K562 (cell line): ENCODE results near the gene TACC3. TPM values are rescaled to one million over a fixed set of nuclear protein-coding genes. Genes with fewer than 3 reads are reported as not detected.

Experiments
- ARID4B ChIP-seq: sonication (generic); formaldehyde crosslinking; IDR thresholded peaks from 2 replicates; pipeline ENCODE4 v1.8.0; 2022; ENCODE audit warnings: mild to moderate bottlenecking, missing genetic modification reagents
- CC2D1A ChIP-seq: fragments of 450-650 bp; IDR thresholded peaks from 2 replicates; pipeline ENCODE4 v1.6.1; 2017; ENCODE audit warnings: mild to moderate bottlenecking
- DACH1 ChIP-seq: fragments of 450-650 bp; IDR thresholded peaks from 2 replicates; pipeline ENCODE4 v1.6.1; 2018; ENCODE audit not compliant: partially characterized antibody
- GATAD2B ChIP-seq: fragments of 450-650 bp; IDR thresholded peaks from 2 replicates; pipeline ENCODE4 v1.6.1; 2017; ENCODE audit warnings: mild to moderate bottlenecking, borderline replicate concordance
- HLTF ChIP-seq: fragments of 450-650 bp; IDR thresholded peaks from 2 replicates; pipeline ENCODE4 v1.6.1; 2016
- L3MBTL2 ChIP-seq: fragments of 450-650 bp; IDR thresholded peaks from 2 replicates; pipeline ENCODE4 v1.6.1; 2016; ENCODE audit warnings: mild to moderate bottlenecking, moderate library complexity
- MAZ ChIP-seq, 2 experiments: fragments of 450-650 bp in 1 of 2; sonication (generic) in 1 of 2; formaldehyde crosslinking; IDR thresholded peaks in 1 of 2; conservative IDR thresholded peaks in 1 of 2; 2 replicates each; pipeline versions ENCODE4 v1.4.0 to v1.5.0; 2020; ENCODE audit warnings: mild to moderate bottlenecking in 1 of 2, missing genetic modification reagents in 1 of 2
- MEIS2 ChIP-seq: fragments of 450-650 bp; IDR thresholded peaks from 2 replicates; pipeline ENCODE4 v1.6.1; 2014; ENCODE audit warnings: mild to moderate bottlenecking; ENCODE audit not compliant: partially characterized antibody
- MYC ChIP-seq, 2 experiments: fragments of 250-450 bp in 1 of 2; sonication (Bioruptor Pico) in 1 of 2; IDR thresholded peaks; 2 replicates each; pipeline versions ENCODE4 v1.5.1 to v1.6.1; 2012 to 2021; ENCODE audit warnings: low read depth in 2 of 2, borderline replicate concordance in 1 of 2, improper control_type of control experiment in 1 of 2, low read length in 1 of 2, mild to moderate bottlenecking in 1 of 2, moderate library complexity in 1 of 2
- ZC3H8 ChIP-seq: fragments of 450-650 bp; IDR thresholded peaks from 2 replicates; pipeline ENCODE4 v1.6.1; 2017
- ZFP36 ChIP-seq: fragments of 150-350 bp; IDR thresholded peaks from 2 replicates; pipeline ENCODE4 v1.6.1; 2018; ENCODE audit warnings: low read length, low read depth; ENCODE audit not compliant: partially characterized antibody
- ZNF408 ChIP-seq: fragments of 250-450 bp; sonication (Bioruptor Pico); IDR thresholded peaks from 2 replicates; pipeline ENCODE4 v1.4.0; 2020; ENCODE audit warnings: low read depth, mild to moderate bottlenecking, moderate library complexity
- polyA plus RNA-seq, 8 experiments: library from polyadenylated mRNA; depleted of rRNA in 4 of 8; stranded (reverse) in 5 of 8; unstranded in 3 of 8; fragments of >200 nt; fragmentation: Nextera tagmentation in 2 of 8; fragmentation: Illumina TruSeq in 1 of 8; extraction: Ambion mirVana in 2 of 8; extraction: Trizol in 1 of 8; gene quantifications; 2 replicates each; pipeline versions ENCODE4 v1.2.1 to v1.2.3, GENCODE V29; 2011 to 2014; ENCODE audit warnings: inconsistent platforms in 1 of 8, missing spikeins in 1 of 8
- total RNA-seq, 7 experiments: library from RNA; depleted of rRNA in 6 of 7; stranded (reverse); fragments of >200 nt in 6 of 7; fragmentation: Illumina TruSeq in 2 of 7; extraction: Trizol in 2 of 7; gene quantifications; 2 replicates each; pipeline versions ENCODE4 v1.2.1 to v1.2.3, GENCODE V29; 2011 to 2021; ENCODE audit warnings: low replicate concordance in 1 of 7
- TF ChIP-seq, protein P1 (sequence below): fragments of 200-600 bp; sonication (generic); IDR thresholded peaks from one replicate; pipeline ENCODE4 v1.6.1; 2012; ENCODE audit warnings: mild to moderate bottlenecking, low read depth, low read length, inconsistent platforms

Gene TACC3
- total and polyA plus RNA-seq, 9 of the 15 experiments (the other 6 are each of a cell fraction or from before 2014, with no cell fraction given): 1.9 to 122 (median 55.6) TPM

DNA sequence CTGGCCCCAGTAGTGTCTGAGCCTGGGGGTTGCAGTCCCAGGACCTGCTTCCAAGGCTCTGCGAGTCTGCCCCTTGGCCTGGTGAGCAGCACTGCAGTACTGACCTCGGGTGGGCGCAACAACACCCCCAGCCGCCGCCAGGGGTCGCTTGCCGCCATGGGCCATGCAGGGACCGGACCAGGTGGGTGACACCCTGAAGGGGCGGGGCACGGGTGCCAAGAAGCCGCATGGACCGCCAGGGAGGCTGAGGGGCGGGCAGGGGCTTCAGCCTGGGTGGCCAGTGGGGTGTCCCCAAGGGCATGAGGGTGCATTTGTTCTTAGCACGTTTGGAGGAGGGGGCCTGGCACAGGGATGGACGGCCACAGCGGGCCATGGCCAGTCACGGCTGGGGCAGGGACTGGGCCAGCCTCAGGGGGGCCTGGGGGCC is 25.0 kb downstream of the TACC3 start (continued):
- TF ChIP-seq, protein P1, sequence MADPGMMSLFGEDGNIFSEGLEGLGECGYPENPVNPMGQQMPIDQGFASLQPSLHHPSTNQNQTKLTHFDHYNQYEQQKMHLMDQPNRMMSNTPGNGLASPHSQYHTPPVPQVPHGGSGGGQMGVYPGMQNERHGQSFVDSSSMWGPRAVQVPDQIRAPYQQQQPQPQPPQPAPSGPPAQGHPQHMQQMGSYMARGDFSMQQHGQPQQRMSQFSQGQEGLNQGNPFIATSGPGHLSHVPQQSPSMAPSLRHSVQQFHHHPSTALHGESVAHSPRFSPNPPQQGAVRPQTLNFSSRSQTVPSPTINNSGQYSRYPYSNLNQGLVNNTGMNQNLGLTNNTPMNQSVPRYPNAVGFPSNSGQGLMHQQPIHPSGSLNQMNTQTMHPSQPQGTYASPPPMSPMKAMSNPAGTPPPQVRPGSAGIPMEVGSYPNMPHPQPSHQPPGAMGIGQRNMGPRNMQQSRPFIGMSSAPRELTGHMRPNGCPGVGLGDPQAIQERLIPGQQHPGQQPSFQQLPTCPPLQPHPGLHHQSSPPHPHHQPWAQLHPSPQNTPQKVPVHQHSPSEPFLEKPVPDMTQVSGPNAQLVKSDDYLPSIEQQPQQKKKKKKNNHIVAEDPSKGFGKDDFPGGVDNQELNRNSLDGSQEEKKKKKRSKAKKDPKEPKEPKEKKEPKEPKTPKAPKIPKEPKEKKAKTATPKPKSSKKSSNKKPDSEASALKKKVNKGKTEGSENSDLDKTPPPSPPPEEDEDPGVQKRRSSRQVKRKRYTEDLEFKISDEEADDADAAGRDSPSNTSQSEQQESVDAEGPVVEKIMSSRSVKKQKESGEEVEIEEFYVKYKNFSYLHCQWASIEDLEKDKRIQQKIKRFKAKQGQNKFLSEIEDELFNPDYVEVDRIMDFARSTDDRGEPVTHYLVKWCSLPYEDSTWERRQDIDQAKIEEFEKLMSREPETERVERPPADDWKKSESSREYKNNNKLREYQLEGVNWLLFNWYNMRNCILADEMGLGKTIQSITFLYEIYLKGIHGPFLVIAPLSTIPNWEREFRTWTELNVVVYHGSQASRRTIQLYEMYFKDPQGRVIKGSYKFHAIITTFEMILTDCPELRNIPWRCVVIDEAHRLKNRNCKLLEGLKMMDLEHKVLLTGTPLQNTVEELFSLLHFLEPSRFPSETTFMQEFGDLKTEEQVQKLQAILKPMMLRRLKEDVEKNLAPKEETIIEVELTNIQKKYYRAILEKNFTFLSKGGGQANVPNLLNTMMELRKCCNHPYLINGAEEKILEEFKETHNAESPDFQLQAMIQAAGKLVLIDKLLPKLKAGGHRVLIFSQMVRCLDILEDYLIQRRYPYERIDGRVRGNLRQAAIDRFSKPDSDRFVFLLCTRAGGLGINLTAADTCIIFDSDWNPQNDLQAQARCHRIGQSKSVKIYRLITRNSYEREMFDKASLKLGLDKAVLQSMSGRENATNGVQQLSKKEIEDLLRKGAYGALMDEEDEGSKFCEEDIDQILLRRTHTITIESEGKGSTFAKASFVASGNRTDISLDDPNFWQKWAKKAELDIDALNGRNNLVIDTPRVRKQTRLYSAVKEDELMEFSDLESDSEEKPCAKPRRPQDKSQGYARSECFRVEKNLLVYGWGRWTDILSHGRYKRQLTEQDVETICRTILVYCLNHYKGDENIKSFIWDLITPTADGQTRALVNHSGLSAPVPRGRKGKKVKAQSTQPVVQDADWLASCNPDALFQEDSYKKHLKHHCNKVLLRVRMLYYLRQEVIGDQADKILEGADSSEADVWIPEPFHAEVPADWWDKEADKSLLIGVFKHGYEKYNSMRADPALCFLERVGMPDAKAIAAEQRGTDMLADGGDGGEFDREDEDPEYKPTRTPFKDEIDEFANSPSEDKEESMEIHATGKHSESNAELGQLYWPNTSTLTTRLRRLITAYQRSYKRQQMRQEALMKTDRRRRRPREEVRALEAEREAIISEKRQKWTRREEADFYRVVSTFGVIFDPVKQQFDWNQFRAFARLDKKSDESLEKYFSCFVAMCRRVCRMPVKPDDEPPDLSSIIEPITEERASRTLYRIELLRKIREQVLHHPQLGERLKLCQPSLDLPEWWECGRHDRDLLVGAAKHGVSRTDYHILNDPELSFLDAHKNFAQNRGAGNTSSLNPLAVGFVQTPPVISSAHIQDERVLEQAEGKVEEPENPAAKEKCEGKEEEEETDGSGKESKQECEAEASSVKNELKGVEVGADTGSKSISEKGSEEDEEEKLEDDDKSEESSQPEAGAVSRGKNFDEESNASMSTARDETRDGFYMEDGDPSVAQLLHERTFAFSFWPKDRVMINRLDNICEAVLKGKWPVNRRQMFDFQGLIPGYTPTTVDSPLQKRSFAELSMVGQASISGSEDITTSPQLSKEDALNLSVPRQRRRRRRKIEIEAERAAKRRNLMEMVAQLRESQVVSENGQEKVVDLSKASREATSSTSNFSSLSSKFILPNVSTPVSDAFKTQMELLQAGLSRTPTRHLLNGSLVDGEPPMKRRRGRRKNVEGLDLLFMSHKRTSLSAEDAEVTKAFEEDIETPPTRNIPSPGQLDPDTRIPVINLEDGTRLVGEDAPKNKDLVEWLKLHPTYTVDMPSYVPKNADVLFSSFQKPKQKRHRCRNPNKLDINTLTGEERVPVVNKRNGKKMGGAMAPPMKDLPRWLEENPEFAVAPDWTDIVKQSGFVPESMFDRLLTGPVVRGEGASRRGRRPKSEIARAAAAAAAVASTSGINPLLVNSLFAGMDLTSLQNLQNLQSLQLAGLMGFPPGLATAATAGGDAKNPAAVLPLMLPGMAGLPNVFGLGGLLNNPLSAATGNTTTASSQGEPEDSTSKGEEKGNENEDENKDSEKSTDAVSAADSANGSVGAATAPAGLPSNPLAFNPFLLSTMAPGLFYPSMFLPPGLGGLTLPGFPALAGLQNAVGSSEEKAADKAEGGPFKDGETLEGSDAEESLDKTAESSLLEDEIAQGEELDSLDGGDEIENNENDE: no peak
- TF ChIP-seq L3MBTL2 (0 out of 2 replicates have a peak, but pooled peaks have one; percentile 24), MEIS2 (no peak), ZFP36 (peak; percentile 28), DACH1 (peak; percentile 42), CC2D1A (peak; percentile 37; the same call in 1 of the 2 replicates), ARID4B (CRISPR knock-in tag) (peak; percentile 57; the same call in 1 of the 2 replicates), HLTF (no peak), MYC (IDR thresholded peaks at IDR 0.05; ENCODE audit: low read depth, low read length) (peak; percentile 55; the same call in 1 of the 2 replicates), MYC (CRISPR knock-in tag; IDR thresholded peaks at IDR 0.05; ENCODE audit: borderline replicate concordance, low read depth) (no peak), MAZ (CRISPR knock-in tag; conservative IDR thresholded peaks at IDR 0.05 in 1 of 2, IDR thresholded peaks at IDR 0.05 in 1 of 2) (peak; percentile 18 to 67; a peak in 2 of 4 replicates), ZNF408 (CRISPR knock-in tag) (no peak), ZC3H8 (no peak), GATAD2B (no peak)
